ENCODE results near the gene ALK.

ALK gene

DNA sequence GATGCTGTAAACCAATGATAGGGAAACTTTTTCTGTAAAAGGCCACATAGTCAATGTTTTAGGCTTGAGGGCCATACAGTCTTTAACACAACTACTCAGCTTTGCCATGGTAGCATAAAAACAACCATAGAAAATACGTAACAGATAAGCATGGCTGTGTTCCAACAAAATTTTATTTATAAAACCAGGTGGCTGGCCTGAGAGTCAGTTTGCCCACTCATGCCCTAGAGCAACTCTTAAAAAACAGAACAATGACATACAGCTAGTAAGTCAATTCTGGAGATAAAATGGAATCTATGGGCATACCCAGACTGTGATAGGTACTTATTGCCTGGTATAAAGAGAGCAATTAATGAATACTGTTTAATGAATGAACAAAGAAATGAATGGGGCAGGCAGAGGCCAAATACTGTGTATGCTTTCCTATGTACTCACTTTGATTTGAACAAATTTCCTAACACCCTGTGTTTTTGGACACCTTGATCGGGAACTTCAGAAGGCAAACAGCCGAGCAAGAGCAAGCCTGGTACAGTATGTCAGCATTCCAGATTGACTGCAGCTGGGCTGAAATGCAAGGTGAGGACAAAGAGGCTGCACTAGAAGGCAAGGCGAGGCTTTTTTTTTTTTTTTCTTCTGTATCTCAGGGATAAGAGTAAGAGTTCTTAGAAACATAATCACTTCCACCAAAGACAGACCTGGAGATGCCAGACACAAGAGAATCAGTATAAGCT lies 490.8 kb downstream of the ALK start:
- no peak for DNase-seq

DNA sequence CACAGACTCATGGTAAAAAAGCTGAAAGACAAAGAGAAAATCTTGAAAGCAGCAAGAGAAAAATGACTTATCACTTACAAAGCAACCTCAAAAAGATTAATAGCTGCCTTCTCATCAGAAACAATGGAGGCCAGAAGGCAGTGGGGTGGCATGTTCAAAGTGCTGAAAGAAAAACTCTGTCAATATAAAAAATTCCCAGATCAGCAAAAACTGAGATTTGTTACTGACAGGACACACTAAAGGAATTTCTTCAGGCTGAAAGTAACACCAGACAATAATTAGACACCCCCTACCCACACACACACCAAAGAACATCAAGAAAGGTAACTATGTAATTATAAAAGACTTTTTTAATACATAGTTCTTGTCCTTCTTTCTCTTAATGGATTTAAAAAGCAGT lies 495.0 kb downstream of the ALK start:
- DNase-seq = no peak

DNA sequence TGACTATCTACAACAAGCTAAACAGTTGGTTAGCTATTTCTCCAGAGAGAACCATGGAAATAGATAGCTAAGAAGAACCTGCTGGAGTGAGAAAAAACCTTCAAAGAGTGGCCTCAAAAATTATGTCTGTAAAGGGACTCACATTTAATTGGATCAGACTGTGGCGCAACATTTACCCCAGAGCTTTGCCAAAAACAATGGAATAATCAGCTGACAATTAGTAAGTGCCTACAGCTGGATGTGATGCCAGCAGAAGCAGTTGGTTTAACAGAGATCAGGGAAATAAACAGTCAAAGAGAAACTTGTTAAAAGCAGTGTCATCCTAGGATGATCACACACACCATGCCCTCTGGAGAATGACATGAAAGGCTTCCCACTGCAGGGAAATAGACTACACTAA lies 495.5 kb downstream of the ALK start:
- no peak for DNase-seq

DNA sequence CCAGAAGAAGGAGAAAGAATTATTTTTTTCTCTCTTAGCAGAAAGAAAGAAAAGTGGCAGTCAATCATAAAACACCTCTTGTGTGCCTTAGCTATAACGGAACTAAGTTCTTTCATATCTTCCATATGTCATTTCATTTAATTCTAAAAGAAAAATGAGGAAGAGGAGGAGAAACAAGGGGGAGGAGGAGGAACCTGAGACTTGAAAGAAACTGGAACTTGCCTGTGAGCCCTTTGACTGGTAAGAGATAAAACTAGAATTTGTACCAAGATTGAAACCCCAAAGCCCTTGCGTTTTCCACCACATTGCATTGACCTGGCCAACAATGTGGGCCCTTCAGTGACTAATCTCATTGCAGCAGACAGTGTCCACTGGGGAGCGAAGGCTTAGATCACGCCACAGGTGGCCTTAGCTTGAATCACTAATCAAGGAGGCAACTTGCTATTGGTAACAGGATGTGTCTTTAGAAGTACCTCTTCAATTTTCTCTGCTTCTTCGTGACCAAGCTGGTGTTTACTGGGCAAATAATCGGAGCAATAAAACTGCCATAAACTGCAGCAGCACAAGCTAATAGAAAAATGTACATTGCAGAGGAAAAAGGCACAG lies 498.2 kb downstream of the ALK start:
- DNase-seq = no peak

DNA sequence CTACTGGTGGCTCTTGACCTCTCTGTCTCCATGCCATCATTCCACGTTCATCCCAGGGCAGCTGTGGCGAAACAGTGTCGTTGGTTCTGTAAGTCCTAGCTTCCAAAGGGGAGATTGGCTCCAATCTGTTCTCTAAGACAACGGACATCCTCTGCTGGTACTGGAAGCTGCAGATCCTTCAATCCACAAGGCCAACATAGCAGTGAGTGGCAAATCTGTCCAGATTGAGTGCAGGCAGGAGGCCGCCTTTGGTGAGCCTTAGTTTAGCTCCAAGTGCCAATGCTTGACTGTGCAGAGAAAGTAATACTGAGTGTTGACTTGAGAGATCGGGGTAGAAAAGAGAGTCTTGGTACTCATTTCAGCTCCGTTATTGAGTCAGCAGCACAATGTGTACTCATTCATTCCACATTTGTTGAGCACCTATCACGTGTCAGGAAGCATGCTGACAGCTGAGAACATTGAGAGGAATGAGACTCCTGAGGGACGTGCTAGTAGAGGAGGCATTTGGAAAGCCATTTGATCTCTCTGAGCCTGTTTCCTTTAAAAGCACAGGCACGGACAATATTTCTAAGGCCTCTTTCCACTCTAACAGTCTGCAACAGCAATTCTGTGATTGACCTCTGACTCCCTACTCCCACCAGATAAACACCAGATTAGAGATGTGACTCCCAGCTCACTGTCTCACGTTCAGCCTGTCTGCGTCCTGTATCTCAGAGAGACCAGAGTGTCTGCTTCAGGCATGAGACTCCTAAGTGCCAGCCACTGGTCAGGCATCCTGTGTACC lies 500.2 kb downstream of the ALK start:
- no peak for DNase-seq

DNA sequence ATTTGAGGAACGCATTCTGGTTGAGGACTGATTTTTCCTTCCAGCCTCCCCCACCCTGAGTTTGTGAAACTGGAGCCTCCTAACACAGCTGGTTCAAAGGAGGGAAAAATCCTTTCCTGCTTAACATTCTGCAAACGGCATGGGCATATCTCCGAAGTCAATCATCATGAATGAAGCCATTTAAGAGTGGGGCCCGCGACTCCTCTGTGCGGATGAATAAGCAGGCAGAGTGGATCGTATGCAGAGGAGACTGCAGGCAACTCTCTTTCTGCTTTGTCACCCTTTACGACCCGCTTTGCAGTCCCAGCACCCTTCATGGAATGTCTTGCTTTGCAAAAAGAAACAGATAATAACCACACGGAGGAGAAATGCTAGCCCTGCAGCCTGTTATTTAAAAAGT lies 500.9 kb downstream of the ALK start:
- DNase-seq = no peak

DNA sequence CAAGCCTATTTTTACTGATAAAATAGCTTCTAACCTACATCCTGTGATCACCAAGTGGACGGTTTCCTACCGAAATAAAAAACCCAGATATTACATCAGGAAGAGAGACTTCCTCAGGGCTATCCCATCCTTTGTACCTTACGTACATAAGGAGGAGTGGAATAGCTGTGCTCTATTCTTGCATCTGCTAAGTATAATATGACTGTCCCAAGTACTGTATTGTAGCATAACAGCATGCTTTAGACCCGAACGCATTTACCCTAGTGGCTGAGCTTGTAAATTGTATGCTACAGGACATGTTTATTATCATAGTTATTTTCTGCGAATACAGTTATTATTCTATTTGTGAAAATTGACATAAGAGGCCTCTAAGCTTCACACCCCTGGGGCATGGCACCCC lies 503.8 kb downstream of the ALK start:
- no peak for DNase-seq

DNA sequence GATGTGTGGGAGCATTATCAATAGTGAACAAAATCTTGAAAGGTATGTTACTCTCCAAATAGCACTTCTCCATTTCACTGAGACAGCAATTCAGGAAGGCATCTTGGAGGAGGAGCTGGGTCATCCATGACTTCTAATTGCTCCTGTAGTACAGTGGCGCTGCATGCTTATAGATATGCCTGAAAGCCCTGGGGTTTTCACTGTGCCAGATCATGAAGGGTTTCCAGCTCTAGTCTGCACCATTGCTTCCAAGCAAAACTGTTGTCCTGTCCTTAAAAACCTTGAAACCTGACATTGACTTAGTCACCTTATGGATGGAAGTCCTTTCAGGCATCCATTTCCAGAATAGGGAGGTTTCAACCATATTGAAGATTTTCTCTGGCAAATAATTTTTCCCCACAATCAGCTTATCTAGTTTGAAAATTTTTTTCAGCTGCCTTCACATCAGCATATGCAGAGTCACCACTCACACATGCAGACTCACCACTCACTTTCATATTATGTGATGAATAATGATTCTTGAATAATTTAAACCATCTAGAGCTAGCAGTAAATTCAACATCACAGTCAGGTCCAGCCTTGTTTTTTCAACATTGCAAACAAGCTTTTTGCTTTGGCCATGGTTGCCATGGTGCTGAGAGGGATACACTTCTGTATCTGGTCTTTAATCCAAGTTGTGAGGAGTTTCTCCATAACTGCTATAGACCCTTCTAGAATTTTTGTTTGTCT lies 509.0 kb downstream of the ALK start:
- no peak for DNase-seq

DNA sequence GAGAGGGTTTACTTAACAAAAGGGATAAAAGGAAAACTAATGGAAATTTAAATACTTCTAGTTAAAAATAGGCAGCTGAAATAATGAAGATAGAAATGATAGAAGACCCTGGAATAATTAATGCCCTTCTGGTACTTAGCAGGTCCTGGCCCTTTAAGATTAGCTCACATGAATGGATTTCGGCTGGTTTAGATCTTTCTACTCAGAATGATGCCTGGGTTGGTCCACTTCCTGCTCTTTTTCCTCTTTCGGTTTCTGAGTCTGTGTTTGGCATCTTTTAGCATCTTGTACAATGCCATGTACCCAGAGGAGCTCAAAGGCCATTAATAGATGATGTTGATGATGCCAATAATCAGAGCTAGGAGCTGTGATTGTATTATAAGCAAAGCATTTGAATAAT lies 515.7 kb downstream of the ALK start:
- DNase-seq = no peak

DNA sequence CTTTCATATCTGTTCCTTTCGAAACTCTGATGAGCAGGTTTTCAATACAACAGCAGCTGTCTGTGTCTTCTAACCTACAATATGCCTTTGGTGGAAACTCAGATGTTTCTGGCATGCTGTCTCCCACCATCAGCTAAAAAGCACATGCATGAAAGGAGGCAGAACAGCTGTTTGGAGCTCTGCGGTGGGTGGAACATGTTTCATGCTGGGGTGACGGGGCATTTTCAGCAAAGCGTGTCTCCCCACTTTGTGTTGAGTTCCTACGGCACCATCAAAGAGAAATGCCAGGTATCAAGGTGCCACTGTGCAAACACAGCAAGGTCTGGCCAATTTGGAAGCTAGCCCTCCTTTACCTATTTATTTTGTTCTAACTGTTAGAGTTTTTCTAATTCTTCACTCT lies 516.1 kb downstream of the ALK start:
- no peak for DNase-seq

DNA sequence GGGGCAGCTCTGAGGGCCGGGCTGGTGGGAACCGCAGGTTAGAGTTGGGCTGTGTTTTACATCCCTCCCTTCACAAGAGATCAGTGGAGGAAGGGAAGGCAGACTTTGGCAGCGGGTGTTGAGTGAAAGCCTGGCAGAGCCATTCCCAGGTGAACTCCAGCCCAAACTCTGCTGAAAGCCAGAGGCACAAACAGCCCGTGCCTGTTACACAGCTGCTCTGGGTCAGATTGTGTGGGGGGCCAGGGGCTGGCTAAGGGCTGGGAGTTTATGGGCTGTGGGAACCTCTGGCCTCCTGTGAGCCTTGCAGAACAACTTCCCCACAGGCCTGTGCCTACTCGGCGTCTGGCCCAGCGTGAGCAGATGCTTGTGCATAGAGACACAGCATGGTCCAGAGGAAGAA lies 519.4 kb downstream of the ALK start:
- DNase-seq = no peak

DNA sequence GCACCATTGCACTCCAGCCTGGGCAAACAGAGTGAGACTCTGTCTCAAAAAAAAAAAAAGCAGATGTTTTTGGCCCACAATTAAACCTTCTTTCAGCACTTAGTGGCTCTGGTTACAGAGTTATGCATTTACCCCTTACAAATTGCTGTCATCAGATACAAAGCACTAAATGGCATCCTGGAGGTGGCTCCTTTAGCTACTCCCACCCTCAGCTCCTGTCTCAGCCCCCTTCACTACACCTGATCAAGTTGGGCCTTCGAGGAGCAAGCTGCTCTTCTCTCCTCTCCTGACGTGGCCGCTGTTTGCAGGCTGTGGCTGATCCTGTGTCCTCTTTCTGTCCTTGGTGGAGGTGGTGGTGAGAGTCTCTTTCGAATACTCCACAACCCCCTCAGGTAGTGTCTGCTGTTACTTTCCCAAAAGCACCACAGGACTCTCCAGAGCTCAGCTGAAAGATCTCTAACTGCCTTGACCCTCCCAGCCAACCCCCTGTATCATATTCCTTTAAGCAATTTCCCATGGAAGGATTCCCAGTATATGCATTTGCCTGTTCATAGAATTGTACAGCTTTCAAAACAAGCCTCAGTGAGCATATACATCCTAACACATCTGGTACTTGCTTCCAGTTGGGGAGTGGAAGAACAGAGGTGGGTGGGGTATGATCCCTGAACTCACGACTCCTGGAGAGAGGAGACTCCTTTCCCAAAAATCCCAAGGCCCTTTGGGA lies 520.3 kb downstream of the ALK start:
- DNase-seq = no peak

DNA sequence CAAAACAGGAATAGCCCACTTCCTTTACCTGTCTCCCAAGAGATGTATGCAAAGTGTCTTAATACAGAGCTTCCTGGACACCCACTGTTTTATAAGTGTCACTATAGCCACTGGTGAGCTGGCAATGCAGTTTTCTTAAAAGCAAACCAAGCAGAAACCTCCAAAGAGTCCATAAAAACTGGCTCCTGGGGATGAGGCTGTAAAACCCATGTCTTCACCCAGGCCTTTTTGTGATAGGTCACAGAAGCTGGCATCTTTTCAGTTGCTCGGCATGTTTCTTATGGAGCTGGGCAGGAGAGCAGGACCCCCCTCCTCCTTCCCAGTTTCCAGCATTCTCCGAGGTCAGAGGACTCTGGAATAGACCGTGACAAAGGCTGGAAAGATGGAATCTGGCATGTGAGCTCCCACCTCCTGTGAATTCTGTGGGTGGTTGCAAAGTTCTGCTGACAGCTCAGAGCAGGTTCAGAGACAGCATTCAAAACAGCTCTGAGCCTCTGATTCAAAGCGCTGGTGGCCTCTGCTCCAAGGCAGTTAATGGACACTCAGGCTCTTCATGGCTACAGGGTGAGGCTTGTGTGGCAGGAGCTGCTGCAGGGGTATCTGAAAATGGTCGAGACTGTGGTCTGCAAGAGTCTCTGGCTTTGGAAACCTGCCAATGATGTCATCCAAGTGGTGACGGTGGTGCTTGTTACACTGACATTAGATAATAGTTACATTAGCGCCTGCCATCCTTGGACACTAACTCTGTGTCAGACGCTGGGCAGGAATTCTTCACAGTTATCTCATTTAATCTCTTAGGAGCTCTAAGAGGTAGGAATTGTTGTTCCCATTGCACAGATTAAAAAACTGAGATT lies 522.8 kb downstream of the ALK start:
- DNase-seq = no peak

DNA sequence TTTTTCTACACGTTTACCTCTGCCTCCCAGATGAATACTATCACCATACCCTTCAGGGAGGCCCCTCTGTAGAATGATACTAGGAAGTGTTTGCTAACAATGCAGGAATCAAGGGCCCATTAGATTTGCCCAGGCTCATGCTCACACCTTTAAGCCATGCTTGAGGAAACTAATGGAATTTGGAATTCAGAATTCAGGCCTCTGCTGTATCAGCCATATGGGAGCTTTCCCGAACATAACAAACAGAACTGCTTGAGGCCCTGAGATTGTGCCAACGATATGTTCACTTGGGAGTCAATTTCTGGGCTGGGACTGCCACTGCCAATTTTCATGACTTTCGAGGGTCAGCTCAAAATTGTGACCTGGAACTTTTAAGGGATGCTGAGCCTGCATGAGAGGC lies 523.7 kb downstream of the ALK start:
- DNase-seq = no peak

DNA sequence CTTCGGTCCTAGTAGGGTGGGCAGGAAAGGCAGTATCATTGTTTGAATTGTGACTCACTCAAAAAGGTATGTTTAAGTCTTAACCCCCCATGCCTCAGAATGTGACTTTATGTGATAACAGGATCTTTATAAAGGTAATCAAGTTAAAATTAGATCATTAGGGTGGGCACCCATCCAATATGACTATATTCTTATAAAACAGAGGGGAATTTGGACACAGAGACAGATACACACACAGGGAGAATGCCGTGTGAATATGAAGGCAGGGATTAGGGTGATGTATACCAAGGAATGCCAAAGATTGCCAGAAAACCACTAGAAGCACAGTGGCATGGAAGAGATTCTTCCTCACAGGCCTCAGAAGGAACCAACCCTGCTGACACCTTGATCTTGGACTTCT lies 524.3 kb downstream of the ALK start:
- no peak for DNase-seq

DNA sequence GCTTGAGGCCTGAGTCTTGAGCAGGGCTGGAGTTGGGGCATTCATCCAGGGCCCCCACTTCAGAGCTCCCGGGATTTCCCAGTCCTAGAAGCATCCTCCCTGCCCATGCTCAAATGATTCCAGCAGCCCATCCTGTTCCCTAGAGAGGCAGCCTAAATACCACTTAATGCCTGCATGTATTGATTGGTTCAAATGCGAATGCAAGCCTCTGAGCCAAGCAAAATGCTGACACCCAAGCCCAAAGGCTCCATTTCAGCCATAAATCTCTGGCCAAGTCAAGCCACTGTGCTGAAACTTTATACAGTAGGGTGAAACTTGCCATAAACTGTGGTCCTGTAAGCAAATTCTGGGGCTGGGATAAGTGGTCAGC lies 526.4 kb downstream of the ALK start:
- no peak for DNase-seq

DNA sequence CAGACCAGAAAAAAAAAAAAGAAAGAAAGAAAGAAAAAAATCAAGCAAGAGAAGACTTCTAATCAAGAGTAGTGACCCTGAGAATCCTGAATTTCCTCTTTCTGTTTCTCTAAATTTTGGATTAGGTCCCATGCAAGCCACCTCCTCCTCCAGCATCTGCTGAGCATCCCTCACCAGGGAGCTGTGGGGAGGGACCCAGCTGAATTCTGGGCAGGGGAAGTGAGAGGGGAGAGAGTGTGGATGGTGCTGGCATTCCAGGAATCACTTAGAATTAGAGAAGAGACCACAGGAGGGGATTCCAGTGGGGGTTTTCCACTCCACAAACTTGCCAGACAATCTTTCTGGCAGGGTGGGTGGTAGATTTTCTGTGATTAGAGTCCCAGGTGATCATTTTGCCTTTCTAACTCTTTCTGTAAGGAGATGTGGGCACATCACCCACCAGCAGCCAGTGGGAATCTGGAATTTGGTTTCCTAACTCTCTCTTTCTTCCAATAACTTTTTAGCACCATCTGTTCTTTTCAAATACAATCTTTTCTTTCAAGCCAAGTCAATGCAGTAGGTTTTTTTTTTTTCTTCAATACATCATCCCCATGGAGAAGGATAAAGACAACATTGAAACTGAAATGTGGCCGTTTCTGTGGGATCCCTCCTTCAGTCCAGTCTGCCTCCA lies 526.9 kb downstream of the ALK start:
- DNase-seq = no peak

DNA sequence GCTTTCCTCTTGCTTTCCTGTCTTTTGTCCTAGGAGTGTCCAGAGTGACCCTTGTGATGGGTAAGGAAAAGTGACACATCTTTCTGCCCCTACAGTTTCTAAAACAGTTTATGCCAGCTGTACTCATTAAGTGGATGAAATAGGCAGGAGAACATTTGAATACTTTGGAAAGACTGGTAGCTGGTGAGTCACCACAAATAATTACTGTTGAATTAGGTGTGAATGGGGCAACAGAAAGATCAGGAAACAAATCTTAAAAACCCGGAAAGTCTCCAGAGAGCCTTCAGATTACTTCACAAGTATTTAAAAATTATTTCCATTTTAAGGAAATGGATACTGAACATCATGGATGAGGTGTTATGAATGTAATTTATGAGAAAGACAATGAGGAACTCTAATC lies 527.7 kb downstream of the ALK start:
- DNase-seq = no peak

DNA sequence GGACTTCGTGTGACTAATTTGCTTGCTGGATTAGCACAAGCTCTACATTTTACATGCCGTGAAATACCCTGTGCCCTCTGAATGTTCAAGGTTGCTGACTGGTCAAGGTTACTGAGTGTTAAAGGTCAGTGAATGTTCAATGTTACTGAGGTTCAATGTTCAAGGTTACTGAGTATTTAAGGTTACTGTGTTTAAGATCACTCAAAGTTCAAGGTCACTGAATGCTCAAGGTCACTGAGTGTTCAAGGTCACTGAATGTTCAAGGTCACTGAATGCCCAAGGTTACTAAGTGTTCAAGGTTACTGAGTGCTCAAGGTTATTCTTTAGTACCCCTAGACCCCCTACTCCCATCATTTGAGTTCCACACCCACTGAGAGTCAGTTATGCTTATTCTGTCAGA lies 528.6 kb downstream of the ALK start:
- DNase-seq = no peak

DNA sequence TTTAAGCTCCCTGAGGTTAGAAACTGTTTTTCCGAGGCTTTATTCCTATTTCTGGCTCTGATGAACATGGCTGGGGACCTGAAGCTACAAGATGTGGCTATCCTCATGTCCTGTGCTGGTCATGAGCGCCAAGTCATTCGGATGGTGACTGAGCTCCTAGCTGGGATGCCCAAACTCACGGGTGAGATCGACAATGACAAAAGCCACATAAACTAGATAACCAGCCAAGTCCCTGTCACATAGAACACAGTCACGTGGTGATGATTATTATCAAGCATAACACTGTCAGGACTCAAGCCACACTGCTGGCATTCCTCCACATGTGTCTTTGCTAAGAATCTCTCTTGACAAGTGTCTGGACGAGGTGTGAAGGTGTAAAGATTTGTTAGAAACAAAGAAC lies 531.2 kb downstream of the ALK start:
- no peak for DNase-seq

DNA sequence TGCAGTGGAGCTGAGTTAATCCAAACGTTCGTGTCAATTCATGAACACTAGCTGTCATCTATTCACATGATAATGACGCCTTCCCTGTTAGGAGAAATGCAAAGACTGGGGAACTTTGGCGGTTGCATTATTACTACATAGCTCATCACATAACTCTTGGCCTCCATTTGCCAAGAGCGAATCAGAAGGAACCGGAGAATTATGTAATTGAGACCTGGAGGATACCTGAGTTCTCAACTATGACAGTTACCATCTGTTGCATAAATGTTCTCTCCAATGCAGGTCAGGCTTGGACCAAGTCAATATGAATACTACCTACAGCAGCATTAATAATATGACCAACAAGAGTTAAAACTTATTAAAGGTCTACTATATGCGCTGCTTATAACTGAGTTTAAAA lies 531.7 kb downstream of the ALK start:
- DNase-seq = no peak
